Measurements from ENCODE around the gene MLPH.
A peak's percentile ranks its signal among the peaks of the same experiment; 100 is the strongest.

MLPH gene

GRCh38 chr2:237456200-237456843 is 30.7 kb upstream of the MLPH start:
- ChIA-PET POLR2A (ENCODE audit: low non-redundant PET) (no interaction called here), CTCF (no interaction called here)
- peak overlapping the region; percentile 32 for H3K27ac ChIP-seq
- peak; percentile 37 for DNase-seq (ENCODE audit: low spot score)
- TF ChIP-seq CTCF (conservative IDR thresholded peaks at IDR 0.05; ENCODE audit: low read depth), result no peak

DNA sequence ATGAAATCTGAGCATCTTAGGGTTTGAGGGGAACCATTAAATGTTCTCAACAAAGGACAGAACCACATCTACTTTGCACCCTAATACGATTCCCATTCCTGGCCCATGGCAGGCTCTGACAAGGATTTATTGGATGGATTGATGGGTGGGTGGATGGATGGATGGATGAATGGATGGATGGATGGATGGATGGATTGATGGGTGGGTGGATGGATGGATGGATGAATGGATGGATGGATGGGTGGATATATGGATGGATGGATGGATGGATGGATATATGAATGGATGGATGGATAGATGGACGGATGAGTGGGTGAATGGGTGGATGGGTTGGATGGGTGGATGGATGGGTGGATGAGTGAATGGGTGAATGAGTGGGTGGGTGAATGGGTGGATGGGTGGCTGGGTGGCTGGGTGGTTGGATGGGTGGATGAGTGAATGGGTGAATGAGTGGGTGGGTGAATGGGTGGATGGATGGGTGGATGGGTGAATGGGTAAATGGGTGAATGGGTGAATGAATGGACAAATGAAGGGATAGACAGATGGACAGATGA is 29.6 kb upstream of the MLPH start:
- no peak for TF ChIP-seq CTCF (conservative IDR thresholded peaks at IDR 0.05; ENCODE audit: low read depth)
- POLR2A ChIA-PET (ENCODE audit: low non-redundant PET), result no interaction called here
- no peak for DNase-seq (ENCODE audit: low spot score)
- H3K27ac ChIP-seq, result no peak overlapping the region
- CTCF ChIA-PET, result no interaction called here

GRCh38 chr2:237458519-237458918 is 28.5 kb upstream of the MLPH start:
- DNase-seq (ENCODE audit: low spot score), result no peak
- POLR2A ChIA-PET (ENCODE audit: low non-redundant PET), result no interaction called here
- no peak for TF ChIP-seq CTCF (conservative IDR thresholded peaks at IDR 0.05; ENCODE audit: low read depth)
- no peak overlapping the region for H3K27ac ChIP-seq
- CTCF ChIA-PET, result interaction anchor here (0.9 kb wide), 1 partner anchor 10 kb away, joined by 4 read pairs; no protein-coding TSS in a partner anchor

- H3K27ac ChIP-seq, result peak overlapping the region; percentile 76
- DNase-seq (ENCODE audit: low spot score), result no peak
- ChIA-PET CTCF (interaction anchor here (0.9 to 1.0 kb wide), 2 partner anchors 9 to 16 kb away, joined by 4 read pairs; no protein-coding TSS in a partner anchor), POLR2A (ENCODE audit: low non-redundant PET) (no interaction called here)
- no peak for TF ChIP-seq CTCF (conservative IDR thresholded peaks at IDR 0.05; ENCODE audit: low read depth)
Observed at GRCh38 chr2:237459226-237459625, 27.8 kb upstream of the MLPH start.

DNA sequence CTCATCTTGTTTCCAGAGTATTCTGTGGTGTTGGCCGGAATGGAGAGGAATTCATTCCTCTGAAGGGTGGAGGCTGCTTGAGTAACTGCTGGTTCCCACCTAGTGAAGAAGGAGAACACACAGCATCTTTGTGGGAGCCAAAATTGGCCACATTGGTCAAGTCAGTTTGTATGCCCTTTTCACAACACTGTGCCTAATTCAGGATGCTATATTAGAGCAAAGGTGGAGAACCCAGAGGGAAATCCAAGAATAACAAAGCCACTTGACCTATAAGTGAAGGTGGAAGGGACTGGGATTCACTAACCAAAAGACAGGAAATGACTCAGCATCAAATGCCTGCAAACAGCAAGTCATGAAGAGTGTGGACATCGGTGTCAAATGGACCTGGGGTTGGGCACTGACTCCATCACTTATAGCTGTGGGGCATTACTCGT is 27.3 kb upstream of the MLPH start:
- TF ChIP-seq CTCF (conservative IDR thresholded peaks at IDR 0.05; ENCODE audit: low read depth), result no peak
- ChIA-PET POLR2A (ENCODE audit: low non-redundant PET) (no interaction called here), CTCF (interaction anchor here (1.0 kb wide), 1 partner anchor 16 kb away, joined by 4 read pairs; no protein-coding TSS in a partner anchor)
- DNase-seq (ENCODE audit: low spot score), result peak; percentile 54
- peak overlapping the region; percentile 76 for H3K27ac ChIP-seq

GRCh38 chr2:237464757-237465391 is 22.2 kb upstream of the MLPH start:
- TF ChIP-seq CTCF (conservative IDR thresholded peaks at IDR 0.05; ENCODE audit: low read depth), result no peak
- H3K27ac ChIP-seq, result peak overlapping the region; percentile 65
- no peak for DNase-seq (ENCODE audit: low spot score)
- POLR2A ChIA-PET (ENCODE audit: low non-redundant PET), result no interaction called here
- CTCF ChIA-PET, result interaction anchor here (1.3 kb wide), 1 partner anchor 48 kb away, joined by 4 read pairs; no protein-coding TSS in a partner anchor

All from RWPE1 (cell line).